Inflammatory macrophage treated with lipopolysaccharide for 1 hour (primary cell): ENCODE results near the gene CPB1.

Experiments
- DNase-seq, 2 donors: peaks; one replicate each; pipeline ENCODE4 v3.0.0-alpha.2; 2020 to 2022

The CPB1 gene

GRCh38 chr3:148884261-148884660 is 56.6 kb downstream of the CPB1 start:
- DNase-seq = no peak

- no peak for DNase-seq
Measured at GRCh38 chr3:148889828-148890227, 62.2 kb downstream of the CPB1 start.

GRCh38 chr3:148896062-148896461 is 68.5 kb downstream of the CPB1 start:
- no peak for DNase-seq

GRCh38 chr3:148901987-148902791 is 74.6 kb downstream of the CPB1 start:
- no peak for DNase-seq

- no peak for DNase-seq
Measured at GRCh38 chr3:148903022-148903442, 75.4 kb downstream of the CPB1 start.

DNA sequence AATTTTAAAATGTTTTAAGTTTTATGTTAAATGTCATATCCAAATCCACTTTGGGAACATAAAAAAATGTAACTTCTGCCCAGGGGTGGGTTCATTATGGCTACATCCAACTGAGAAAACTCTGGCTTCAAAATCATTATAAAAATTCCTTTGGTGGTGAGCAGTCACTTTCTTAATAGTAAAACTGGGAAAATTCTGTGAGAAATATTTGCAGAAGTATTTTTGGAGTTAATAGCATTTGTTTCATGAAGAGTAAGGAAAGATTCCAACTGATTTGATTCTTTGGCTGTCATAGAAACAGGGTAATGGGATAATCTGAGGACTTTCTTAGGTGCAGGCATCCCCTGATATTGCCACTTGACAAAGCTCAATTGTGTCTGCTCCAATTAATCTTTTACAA is 76.3 kb downstream of the CPB1 start:
- no peak for DNase-seq

DNA sequence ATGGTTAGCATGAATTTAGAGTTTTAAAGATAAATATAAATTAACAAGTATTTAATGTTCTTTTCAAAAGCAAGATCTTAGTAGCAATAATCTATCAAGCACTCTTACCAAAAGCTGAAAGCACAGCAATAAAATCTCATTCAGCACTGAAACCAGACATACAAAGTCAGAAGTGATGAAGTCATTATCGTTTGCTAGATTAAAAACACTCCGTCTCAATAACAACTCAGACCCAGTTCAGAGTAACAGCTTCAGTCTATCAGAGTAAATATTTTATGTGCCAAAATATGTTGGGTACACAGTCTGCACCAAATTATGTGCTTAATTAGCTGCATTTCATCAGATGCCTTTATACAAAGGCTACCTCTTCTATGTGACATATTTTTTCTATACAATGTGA is 79.1 kb downstream of the CPB1 start:
- DNase-seq = no peak
